Measurements from ENCODE around the gene MXRA5.
"Not testable (repeated sequence)": the region's sequence is repeated elsewhere in the genome, so short reads cannot be mapped to it uniquely, and the experiment has no call there.

MXRA5 gene, protein sequence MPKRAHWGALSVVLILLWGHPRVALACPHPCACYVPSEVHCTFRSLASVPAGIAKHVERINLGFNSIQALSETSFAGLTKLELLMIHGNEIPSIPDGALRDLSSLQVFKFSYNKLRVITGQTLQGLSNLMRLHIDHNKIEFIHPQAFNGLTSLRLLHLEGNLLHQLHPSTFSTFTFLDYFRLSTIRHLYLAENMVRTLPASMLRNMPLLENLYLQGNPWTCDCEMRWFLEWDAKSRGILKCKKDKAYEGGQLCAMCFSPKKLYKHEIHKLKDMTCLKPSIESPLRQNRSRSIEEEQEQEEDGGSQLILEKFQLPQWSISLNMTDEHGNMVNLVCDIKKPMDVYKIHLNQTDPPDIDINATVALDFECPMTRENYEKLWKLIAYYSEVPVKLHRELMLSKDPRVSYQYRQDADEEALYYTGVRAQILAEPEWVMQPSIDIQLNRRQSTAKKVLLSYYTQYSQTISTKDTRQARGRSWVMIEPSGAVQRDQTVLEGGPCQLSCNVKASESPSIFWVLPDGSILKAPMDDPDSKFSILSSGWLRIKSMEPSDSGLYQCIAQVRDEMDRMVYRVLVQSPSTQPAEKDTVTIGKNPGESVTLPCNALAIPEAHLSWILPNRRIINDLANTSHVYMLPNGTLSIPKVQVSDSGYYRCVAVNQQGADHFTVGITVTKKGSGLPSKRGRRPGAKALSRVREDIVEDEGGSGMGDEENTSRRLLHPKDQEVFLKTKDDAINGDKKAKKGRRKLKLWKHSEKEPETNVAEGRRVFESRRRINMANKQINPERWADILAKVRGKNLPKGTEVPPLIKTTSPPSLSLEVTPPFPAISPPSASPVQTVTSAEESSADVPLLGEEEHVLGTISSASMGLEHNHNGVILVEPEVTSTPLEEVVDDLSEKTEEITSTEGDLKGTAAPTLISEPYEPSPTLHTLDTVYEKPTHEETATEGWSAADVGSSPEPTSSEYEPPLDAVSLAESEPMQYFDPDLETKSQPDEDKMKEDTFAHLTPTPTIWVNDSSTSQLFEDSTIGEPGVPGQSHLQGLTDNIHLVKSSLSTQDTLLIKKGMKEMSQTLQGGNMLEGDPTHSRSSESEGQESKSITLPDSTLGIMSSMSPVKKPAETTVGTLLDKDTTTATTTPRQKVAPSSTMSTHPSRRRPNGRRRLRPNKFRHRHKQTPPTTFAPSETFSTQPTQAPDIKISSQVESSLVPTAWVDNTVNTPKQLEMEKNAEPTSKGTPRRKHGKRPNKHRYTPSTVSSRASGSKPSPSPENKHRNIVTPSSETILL (N-terminal part only)

DNA sequence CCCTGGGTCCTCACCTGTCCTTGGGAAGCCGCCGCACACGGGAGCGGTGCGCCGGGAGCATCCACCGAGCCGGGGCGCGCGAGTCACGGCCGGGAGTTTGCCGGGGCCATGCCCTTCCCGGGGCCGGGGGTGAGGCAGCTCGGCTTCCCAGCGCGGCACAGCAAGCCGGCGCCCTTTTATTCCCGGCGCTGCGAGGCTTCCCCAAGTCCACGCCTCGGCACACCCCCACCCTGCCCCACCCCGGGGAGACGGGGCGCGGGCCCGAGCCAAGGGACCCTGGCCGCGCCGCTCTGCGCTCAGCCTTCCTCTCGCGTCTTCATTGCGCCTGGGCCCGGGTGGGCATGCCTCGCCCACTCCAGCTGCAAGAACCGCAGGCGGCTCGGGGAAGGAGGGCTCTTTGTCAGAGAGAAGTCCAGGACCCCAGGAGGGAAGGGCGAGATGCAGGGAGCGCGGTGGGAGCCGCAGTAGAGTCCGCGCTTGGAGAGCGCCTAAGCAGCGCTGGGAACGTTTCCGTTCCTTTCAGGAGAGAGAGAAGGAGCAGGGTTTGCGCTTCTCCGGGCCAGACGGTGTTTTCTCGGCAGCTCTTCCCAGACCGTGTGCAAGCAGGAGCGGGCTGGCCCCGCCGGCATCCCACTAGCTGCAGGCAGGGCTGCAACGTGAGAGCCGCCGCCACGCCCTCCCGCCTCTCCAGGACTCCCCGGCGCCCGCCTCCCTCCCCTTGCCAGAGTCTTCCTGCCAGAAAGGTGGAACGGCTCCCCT, at the start of gene MXRA5:
Gene MXRA5 (minus strand): TSS at position 152 of the 759 bp plus-strand sequence. CDS start 2,819 bp downstream, outside the sequence.
- no peak for DNase-seq (ENCODE audit: low spot score)

DNA sequence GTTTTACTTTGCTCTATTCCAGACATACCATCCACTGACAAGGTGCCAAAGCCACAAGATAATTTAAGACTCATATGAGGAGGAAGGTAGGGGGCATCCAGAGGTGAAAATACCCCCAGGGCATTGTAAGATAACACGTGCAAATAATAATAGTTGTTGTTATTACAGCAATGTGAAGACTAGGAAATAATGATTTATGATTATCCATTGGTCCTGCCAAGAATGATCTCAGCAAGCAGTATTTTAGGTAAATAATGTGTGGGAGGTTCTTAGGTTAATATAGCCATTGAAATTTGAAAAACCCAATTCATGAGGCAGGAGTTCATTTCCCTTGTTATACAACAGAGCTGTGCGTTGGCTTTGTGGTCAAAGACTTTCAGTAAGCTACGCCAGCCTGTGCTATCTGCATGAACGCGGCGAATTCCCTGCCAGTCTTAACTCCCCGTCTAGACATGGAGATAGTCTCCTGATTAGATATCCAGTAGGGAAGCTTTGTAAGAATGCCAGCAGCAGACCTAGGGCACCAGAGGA, 47.2 kb upstream of the MXRA5 start:
- no peak for DNase-seq (ENCODE audit: low spot score)

DNA sequence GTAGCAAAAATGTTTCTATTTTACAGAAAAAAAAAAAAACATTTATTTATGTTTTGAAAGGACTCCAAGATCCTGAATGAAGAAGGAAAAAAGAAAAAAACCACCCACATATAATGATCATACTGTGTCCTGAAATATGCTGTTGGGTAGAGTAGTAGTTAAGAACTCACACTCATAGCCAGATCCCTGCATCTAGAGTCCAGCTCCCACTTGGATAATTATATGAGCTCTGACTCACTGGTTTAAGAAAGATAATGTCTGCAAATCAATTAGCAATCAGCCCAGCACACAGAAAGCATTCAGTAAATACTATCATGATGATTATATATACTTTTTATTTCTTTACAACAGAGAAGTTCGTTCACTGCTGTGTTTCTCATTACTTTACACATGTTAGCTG, 46.7 kb upstream of the MXRA5 start:
- no peak for DNase-seq (ENCODE audit: low spot score)

DNA sequence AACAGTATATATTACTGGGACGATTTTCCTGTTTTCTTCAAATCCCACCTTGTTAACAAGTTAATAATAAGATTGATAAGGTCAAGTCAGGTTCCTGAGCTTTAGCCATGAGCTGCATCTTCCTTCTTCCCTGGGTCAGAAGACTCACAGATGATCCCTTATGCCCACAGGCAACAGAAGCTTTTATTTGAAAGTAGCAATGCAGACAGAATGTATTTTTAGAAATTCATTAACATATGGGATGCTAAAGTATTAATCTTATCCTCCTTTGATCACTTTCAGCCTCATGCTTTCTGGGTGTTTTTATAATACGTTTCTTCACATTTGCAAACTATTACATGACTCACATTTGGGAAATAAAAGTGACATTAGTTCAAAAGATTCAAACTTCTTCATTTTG, 42.0 kb upstream of the MXRA5 start:
- no peak for DNase-seq (ENCODE audit: low spot score)

DNA sequence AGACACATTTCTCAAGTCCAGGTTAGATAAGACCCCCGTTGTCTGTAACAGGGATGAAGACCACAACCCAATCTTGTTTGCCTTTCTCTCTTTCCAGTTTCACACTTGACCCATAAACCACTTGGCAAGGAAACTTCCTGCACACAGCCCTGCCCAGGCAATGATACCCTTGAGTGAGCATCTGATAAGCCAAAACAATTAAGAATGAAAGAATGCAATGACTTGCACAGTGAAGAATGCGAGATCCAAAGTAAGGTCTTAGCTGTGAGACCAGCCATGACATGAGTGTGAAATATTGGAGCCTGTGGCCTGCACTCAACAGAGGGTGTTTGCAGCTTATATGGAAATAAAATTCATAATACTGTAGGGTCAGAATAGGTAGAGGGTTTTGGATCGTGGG, 37.9 kb upstream of the MXRA5 start:
- no peak for DNase-seq (ENCODE audit: low spot score)

DNA sequence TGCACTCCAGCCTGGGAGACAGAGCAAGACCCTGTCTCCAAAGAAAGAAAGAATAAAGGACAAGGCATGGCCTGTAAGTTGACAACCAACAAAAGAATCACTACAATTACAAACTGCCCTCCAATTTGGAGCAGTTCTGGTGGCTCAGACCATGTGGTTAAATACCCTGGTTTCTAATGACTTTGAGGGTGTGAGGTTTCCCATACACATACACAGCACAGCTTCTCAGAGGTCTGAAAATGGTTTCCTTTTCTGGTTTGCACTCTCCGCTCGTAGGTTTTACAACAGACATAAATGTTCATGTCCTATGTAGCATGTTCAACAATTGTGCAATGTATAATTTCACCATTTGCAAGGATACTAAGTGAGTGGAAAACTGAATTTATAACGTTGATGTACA, 34.2 kb upstream of the MXRA5 start:
- DNase-seq (ENCODE audit: low spot score), result no peak

DNA sequence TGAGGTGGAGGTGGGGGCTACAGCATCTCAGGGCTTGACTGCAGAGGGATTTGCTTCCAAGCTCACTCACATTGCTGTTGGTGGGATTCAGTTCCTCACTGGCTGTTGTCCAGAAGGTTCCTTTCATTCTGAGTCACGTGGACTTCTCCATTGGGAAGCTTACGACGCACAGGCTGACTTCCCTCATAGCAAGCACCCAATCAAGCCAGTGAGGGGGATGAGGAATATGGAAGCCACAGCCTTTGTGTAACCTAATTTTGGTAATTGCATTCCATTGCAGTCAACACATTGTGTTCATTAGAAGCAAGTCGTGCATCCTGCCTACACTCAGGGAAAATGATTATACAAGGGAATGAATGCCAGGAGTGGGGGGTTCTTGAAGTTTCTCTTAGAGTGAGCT, 32.7 kb upstream of the MXRA5 start:
- no peak for DNase-seq (ENCODE audit: low spot score)

DNA sequence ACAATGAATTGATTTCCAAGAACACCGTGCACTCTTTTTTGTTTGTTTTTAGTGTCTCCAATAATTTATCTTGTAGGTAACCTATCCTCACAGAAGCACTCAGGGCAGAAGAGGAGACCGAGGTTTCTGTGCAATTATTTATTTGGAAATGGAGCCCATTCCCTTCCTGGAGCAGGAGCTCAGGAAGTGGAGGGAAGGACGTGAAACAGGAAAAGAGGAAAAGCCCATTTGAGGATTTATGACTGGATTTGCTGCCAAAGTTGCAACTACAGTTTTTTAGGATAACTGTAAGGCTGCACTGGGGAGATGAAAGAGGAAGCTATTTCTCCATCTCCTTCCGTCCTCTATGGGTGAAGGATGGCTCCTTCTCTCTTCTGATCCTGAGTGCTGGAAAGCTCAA, 31.7 kb upstream of the MXRA5 start:
- no peak for DNase-seq (ENCODE audit: low spot score)

DNA sequence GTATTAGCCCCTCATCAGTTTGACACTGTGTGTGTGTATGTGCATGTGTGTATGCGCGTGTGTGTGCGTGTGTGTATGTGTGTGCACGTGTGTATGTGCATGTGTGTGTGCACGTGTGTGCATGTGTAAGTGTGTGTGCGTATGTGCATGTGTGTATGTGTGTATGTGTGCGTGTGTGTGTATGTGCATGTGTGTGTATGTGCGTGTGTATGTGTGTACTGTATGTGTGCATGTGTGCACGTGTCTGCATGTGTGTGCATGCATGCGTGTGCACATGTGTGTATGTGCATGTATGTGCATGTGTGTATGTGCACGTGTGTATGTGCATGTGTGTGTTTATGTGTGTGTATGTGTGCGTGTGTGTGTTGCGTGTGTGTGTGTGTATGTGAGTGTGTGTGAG, 31.1 kb upstream of the MXRA5 start:
- DNase-seq (ENCODE audit: low spot score), result no peak

DNA sequence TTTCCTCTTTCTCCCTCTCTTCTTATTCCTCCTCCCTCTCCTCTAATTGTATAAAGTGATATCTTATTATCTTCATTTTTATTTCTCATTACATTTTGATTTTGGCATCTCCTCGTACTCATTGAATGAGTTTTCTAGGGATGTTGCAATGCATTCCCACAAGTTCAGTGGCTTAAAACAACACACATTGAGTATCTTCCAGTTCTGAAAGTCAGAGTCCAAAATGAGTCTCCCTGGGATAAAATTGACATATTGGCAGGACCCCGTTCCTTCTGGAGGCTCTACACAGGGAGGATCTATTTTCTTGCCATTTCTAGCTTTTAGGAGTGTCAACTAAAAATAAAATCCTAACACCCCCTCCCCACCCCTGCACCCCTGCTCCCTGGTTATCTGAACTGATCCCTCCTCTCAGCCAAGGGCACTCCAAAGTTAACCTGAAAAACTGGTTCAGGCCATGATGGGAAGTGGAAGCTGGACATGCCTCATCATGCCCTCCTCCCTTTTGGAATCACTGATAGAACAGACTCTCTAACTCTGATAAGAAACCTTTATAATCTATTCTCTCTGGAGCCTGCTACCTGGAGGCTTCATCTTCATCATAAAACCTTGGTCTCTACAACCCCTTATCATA, 29.5 kb upstream of the MXRA5 start:
- DNase-seq (ENCODE audit: low spot score), result not testable (repeated sequence)

DNA sequence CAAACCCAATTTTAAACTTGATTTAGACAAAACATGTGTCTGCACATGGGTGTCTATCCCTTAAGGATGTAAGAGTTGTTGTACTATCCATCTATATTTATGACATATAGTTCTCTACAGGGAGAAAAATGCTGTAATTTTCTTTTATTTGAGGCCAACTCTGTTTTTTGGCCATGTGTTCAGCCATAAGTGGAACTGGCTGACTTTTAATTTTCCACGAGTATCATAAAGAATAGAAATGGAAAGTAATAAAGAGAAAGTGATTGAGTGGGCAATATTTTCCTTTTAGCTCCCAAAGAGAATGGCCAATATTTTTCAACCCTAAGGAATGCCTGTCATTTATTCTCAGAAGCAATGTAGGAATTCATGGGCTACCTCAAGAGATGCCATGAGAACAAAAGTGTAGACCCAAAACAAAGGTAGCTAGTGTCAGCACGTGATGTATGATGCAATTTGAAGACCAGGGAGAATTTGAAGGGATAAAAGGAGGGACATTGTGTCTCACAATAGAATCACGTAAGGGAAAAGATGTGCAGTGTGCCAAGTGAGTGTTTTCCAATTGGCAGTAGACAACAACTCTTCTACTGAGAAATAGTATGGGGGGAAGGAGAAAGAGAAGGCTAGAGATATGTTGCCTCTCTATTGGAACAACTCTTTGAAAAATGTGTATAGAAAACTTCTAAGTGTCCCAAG, 27.8 kb upstream of the MXRA5 start:
- DNase-seq (ENCODE audit: low spot score), result no peak

DNA sequence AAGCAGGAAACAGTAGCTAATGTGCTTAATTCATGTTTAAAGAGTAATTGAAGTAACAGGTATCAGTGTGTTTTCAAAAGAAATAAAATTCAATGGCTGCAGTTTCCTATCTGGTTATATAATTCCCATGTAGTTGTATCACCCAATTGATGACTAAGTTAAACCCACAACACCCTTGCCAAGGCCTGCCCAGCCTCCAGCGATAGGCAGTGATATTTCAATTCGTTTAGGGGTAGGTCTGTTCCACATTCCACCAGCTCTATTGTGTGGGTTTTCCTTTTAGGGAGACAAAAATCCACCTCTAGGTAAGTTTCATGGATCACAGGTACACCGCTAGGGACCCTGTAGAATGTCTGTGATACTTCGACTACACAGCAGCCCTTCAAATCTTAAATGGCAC, 24.7 kb upstream of the MXRA5 start:
- DNase-seq (ENCODE audit: low spot score), result no peak

DNA sequence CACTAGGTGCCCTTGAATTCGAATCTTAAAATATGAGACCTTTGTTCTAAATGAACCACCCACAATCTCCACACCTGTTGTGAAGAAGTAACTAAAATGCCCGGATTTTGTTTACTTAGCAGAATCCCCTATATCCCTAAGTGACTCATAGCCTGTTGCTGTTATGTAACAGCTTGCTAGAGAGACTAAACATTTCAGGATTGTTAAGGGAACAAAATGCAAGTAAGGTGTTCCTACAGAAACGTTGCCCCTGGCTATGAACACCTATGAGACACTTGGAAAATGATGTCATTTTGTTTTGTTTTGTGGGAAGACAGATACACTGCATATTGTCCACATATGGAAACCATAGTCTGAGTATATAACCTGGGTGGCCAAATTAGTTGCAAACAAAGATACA, 24.2 kb upstream of the MXRA5 start:
- DNase-seq (ENCODE audit: low spot score), result no peak

DNA sequence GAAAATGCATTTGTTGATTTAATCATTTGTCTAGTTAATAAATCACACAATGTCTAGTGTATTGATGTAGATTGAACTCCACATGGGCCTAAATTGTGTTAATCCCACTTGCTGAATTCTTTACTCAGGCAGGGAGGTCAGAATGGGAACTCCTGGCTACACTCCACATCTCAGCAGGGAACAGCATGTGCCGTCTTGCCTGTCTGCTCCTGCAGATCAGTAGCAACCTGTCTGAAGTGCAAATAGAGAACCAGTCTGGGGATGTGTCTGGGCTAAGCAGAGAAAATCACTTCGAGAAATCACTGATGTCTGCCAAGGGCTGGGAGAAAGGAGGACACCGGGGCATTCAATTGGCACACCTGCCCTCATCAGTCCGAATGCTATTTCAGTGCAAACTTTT, 16.5 kb upstream of the MXRA5 start:
- DNase-seq (ENCODE audit: low spot score), result no peak

DNA sequence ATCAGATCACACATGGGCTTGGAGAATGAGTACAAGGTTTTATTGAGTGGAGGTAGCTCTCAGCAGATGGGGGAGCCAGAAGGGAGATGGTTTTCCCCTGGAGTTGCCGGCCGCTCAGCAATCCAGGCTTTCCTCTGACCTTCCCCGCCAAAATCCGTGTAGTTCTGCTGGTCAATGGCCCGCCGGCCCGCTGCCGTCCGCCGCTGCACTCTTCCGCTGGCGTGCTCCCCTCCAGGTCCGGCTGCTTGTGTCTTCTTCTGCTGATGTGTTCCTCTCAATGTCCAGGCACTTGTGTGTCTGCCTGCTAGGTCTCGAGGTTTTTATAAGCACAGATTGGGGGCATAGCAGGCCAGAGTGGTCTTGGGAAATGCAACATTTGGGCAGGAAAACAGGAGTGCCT, 14.4 kb upstream of the MXRA5 start:
- no peak for DNase-seq (ENCODE audit: low spot score)

DNA sequence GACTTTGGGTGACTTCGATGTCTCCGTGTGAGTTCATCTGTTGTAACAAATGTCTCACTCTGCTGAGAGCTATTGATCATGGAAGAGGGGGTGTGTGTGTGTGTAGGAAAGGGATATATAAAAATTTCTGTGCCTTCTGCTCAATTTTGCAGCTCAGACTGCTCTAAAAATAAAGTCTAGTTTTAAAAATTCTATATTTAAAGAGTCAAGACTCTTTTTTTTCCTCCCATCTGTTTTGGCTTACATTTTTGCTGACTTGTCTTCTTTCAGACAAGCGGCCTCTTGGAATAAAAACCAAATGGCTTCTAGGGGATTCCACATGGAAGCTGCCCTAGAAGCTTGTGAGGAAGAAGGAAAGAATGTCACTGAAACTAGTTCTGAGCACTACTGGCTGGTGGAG, 6.3 kb upstream of the MXRA5 start:
- not testable (repeated sequence) for DNase-seq (ENCODE audit: low spot score)

DNA sequence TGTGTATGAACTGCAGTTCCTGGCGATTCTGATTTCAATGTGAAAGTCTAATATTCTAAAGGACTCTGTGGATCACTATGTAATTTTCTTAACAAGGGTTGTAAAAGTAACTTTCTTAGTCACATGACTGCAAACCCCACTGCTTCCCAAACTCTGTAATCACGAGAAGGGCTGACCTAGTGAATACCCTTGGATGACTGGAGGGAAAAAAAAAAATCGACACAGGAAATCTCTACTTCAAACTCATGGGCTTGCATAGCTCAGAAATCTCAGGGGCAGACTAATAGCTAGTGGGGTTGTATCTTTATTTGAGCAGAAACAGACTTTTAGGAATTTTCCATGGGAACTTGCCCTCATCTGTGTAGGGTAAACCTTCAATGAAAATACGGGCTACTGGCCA, 4.8 kb upstream of the MXRA5 start:
- no peak for DNase-seq (ENCODE audit: low spot score)

DNA sequence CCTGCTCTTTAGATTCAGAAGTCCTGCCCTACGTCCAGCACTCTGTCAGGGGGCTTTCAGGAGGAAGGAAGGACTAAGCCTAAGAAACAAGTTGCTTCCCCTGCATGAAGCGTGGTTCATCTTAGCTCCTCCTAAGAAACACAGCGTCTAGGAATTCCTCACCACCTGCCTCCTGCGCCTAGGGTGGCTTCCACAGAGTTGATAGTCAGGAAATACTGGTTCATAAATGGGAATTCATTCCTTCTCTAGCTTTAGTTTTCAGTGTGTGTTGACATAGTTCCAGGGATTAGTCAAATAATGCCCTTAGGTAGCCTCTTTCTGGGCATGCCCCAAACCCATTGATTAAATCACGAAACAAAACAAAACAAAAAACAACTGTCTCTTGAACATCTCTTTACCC, 1.7 kb upstream of the MXRA5 start:
- DNase-seq (ENCODE audit: low spot score), result no peak

DNA sequence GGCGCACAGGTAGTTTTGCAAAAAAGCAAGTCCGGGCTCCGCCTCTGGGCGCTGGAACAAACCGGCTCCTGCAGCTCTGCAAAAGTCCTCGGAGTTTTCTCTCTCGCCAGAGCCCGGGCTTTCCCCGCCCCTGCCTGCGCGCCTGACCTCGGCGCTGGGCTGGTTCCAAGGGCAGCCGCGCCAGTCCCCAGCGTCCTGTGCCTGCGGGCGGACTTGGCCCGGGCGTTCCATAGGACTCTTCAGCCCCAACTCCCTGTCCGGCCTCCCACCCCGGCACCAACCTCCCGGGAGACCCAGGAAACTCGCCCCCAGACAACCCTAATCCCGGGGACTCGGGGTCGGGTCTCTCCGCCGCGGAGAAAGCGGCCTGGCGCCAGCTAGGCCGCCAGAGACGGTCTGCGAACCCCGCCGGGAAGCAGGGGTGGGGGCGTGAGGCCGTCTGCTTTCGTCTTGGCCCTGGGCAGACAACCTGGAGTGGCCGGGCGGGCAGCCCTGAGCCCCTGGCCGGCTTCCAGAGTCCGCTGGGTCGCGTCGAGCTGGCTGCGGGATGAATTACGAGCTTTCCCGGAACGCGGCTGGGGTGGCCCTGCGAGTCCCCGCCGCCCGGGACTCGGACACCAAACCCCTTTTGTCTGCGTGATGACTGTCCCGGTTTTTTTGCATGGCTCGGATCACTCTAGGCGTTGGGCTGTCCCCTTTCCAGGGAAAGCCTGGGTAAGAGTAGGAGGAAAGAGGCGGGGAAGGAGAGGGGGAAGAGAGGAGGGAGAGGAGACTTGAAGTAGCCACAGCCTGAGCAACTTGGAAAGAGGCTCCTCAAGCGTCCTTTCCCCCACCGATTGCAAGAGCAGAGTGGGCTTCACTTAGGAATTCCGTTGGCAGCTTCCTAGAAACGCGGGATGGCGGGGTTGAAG, 916 bp downstream of the MXRA5 start:
- DNase-seq (ENCODE audit: low spot score), result no peak

All from Ammon's horn (tissue), 1 donor.